Lower leg skin (tissue), 3 donors: ENCODE results near the gene RNF113B.

ENCODE experiments used
- POLR2A ChIP-seq, 2 donors: fragments of 450-650 bp; IDR thresholded peaks; one replicate each; pipeline ENCODE4 v1.6.1; 2016 to 2017; ENCODE audit warnings: antibody characterized with exemption in 2 of 2, mild to moderate bottlenecking in 1 of 2, moderate library complexity in 1 of 2
- TF ChIP-seq, protein P1 (sequence below), 3 donors: fragments of 450-650 bp; IDR thresholded peaks; one replicate each; pipeline ENCODE4 v1.5.1; 2016; ENCODE audit warnings: antibody characterized with exemption in 3 of 3, mild to moderate bottlenecking in 3 of 3, moderate library complexity in 2 of 3

DNA sequence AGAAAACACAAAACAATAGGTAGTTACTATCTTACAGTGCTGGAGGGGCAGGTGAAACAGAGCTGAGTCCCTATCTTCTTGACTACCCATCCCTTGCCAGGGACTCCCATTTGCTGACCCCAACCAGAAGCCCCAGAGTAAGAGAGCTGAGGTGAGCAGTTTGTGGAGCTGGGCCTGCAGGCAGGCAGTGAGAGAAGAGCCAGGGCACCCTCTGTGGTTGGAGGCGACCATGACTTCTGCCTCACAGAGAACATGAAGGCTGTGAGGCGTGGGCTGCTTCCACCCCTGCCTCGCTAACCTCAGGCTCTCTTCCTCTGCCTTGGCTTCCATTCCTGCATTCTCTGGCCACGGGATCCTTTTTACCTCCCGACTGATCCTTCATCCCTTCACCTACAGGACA, 47.5 kb upstream of the RNF113B start:
- TF ChIP-seq, protein P1, sequence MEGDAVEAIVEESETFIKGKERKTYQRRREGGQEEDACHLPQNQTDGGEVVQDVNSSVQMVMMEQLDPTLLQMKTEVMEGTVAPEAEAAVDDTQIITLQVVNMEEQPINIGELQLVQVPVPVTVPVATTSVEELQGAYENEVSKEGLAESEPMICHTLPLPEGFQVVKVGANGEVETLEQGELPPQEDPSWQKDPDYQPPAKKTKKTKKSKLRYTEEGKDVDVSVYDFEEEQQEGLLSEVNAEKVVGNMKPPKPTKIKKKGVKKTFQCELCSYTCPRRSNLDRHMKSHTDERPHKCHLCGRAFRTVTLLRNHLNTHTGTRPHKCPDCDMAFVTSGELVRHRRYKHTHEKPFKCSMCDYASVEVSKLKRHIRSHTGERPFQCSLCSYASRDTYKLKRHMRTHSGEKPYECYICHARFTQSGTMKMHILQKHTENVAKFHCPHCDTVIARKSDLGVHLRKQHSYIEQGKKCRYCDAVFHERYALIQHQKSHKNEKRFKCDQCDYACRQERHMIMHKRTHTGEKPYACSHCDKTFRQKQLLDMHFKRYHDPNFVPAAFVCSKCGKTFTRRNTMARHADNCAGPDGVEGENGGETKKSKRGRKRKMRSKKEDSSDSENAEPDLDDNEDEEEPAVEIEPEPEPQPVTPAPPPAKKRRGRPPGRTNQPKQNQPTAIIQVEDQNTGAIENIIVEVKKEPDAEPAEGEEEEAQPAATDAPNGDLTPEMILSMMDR (IDR thresholded peaks at IDR 0.05) = no peak
- no peak for TF ChIP-seq POLR2A (IDR thresholded peaks at IDR 0.05)
